CD4-positive, alpha-beta T cell treated with Interleukin-6 at 100 ng/mL for 8 hours (primary cell): Measurements from ENCODE around the gene IGF2.

Source experiments
- DNase-seq: peaks from one replicate; pipeline ENCODE4 v3.0.0-alpha.2; 2020; ENCODE audit warnings: mixed read lengths, low spot score

The IGF2 gene

DNA sequence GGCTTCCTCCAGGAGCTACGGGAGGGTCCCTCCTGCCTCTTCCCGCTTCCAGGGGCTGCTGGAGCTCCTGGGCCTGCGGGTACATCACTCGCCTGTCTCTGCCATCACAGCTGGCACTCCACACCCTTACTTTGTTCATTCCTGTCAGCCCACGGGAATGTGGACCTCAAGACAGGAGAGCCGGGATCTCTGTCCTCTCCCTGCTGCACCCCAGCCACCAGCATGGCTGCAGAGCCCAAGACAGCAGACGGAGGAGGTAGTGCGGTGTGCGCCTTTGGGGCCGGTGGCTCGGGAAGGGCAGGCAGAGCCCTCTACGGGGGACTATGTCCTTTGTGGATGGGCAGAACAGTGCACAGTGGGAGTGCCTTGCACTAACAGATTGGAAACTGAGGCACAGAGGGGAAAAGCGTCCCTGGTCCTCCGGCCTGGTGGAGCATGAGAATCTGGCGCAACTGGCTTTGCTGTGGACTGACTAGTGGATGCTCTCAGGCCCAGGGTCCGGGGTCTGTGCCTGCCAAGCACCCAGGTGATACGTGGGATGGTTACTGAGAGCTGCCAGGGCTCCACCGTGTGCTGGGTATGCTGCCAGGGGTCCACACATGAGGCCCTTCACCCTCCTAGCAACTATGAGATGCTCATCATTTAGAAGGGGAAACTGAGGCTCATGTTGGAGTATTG is 47.3 kb downstream of the IGF2 start:
- no peak for DNase-seq

DNA sequence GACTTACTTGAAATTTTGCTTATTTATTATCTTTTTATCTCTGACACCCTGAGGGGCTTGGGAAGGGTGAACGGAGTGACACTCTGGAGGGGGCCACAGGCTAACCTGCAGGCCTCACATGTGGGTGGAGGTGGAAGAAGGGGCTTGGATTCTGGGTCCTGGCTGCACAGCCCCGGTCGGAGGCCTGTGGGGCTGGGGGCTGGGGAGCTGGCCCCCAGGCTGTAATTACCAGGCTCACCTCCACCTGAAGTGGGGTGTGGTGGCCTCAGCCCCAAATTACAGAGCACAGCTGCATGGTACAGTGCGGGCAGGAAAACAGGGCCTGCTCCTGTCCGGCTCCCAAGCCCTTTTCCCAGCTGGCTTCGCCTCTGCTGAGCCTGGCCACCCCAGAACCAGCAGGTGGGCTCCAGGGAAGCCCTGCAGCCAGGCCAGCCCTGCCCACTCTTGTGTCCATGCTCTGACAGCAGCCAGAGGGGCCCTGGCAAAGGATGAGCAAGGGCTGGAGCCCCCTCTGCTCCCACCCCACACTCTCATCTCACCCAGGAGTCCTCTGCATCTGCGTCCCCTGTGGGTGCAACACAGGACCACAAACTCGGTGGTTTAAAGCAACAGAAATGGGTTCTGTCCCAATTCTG is 48.0 kb downstream of the IGF2 start:
- no peak for DNase-seq

DNA sequence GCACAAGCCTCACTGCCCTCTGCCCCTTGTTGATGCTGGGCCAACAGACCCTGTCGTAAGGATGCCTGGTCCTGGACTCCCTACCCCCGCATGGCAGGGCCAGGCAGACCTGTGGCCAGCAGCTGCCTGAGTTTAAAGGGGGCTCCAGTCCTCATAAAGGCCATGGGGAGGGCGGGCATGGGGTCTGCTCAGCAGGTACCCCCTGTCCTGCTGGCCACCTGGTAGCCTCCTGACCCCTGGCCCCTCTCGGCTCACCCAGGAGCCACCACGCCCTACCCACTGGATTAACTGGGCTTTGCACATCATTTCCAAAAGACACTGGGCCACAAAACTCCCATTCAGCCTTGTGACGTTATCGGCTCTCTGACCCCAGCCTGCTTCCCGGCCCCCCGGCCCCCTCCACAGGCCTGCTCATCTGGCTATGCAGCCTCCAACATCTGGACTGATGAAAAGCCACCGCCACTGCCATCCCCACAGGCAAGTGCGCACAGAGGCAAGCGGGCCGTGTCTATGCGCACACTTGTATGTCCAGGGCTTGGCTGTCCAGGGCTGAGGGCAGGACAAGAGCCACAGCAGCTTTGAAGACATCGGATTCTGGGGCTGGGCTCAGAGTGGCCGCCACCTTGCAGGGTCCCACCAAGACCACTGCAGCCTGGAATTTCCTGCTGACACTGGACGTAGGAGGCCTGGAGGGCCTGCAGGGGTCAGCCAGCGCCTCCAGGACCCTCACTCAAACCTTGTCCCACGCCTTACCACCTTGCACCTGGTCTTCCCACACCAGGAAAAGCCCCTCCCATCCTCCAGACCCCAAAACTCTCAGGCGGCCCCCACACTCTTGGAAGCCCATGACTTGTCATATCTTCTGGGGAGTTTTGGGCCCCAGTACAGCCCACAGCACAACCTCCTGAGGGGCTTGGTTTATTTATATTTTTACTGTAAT is 48.7 kb downstream of the IGF2 start:
- no peak for DNase-seq

DNA sequence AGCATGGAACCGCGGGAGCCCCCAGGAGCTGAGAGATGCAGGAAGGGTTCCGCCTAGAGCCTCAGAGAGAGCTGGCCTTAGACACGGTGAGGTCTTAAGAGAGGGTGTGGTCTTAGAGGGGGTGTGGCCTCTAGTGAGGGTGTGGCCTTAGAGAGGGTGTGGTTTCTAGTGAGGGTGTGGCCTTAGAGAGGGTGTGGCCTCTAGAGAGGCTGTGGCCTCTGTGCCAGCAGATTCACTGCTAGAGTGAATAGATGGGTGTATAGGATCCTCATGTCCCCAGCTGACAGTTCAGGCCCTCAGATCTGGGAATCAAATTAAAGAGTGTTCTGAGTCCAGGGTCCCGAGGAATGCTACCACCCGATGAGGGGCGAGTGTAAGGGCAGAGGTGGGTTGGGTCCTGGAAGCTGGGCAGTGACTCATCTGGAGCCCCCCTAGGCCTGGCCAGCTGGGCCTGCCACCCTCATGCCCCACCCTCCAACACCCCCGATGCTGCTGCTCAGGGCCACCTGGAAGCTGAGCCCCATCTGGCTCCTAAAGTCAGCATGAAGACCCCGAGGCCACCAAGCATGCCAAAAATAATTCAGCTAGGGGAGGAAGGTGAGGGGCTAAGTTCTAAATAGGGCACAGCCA is 49.5 kb downstream of the IGF2 start:
- DNase-seq: no peak

DNA sequence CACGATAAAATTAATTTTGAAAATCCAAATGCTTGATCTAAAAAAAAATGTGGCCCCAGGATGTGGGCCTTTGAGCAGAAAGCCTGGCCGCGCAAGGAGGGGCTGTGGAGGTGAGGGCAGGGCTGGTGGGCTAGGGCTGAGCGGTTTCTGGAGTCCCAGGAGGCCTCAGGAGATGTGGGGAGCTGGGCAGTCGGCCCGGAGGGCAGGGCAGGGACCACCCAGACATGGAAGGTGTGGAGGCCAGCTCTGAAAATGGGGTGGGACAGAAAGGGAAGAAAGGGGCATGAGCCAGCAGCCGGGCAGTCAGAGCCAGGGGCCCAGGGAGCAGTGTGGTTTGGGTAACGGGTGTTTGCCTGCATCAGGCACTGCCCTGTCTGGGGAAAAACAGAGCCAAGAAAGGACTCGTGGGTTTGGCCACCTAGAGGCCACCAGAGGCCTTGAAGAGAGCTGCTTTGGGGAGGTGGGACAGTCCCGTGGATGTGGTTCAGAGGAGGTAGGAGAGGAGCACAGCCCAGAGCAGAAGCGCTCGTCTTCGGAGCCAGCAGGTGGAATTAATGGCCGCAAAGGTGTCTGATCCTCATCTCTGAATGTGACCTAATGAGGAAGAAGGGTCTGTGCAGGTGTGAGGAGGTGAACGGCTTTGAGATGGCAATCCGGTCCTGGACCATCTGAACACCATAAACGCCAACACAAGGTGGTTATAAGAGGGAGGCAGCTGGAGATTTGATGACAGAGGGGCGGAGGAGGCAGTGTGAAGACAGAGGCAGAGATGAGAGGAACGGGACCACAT is 50.2 kb downstream of the IGF2 start:
- DNase-seq: no peak

DNA sequence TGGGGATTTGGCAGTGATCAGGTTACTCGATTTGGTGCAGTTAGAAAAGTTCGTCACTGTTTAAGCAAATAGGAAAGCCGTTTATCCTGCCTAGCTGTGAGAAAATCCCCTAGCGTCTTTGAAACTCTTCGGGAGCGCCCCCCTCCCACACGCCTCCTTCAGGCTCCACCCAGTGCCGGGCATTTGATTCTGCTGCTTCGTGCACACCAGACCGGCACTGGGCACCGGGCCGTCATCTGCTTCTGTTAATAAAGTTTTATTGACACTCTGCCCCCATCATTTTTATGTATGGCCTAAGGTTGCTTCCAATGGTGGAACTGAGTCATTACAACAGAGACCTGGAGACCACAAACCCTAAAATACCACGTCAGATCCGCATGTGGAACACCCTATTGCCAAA is 50.9 kb downstream of the IGF2 start:
- DNase-seq: no peak

DNA sequence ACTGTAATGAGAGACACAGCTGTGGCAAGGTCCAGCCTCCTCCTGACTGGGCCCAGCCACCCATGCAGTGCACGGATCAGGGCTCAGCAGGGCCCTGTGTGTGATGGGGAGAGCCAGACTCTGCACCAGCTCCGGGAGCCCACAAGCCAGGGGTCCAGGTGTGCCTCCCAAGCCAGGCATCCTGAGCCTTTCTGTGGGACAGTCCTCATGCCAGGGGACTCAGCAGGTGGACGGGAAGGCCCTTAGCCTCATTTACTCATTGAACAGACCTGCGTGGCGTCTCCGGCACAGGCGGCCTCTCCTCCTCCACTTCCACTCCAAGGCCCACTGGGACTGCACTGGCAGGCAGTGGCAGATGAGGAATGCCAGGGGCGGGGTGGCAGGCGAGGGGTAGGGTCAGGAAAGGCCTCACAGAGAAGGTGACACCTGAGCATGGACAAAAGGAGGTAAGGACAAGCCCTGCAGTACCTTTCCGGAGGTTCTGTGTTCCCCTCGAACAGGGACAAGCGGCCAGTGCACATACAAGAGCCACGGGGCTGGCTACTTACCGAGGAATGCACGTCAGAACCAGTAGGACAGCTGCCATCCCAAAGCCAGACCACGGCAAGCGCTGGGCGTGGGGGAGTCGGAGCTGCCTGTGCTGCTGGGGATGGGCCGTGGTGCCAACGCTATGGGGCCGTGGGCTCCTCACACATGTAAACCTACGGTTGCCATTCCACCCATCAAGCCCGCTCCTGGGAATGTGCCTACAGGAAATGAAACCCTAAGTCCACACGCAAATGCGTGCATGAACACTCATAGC is 52.7 kb downstream of the IGF2 start:
- DNase-seq: no peak

DNA sequence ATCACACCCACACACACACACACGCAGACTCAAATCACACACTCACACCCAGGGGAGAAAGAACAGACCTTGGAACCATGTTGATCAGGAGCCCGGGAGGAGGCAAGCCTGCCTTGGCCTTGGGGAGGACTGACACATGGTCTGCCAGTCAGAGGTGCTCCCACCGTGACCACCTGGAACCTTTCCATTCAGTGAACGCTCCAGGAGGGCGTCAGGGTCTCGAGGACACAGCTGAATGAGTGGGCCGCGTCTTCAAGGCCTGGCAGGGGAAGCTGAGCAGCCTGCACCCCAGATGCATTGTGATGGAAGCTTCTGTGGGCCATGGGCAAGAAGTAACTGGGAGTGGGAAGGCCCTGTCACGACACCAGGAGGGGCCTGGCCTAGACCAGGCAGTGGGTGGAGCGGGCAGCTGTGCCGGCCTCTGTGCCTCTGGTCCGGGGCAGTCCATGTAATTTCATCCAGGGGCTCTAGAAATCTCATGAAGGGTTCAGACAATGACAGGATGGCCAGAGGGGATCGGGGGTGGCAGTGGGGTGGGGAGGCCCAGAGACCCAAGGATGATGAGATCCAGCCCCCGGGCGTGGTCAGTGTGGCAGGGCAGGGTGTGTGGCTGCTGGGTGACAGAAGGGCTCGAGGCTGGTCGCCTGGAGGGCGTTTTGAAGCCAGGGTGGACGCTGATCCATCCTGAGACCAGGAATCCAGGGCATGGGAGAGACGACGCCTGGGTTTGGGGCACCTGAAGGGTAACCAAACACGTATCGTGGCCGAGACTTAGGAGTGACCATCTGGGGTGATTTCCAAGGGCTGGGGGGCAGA is 53.7 kb downstream of the IGF2 start:
- no peak for DNase-seq

DNA sequence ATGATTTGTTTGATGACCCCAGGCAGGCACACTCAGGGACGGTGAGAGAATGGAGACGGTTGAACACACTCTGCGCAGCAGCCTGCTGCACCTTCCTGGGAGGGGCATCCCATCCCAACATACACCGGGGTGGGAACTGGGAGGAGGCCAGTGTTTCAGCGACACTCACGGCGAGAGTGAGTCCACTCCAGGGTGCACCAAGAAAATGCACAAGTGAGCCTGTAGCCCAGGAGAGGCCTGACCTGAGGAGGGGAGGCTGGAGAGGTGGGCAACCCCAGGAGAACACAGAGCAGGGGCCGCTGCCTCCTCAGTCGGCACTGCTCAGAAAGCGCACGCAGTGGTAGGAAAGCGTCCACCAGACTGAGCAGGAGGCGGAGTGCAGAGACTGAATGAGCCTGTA is 54.5 kb downstream of the IGF2 start:
- DNase-seq: no peak
